ENCODE data around the gene HIVEP2.

HIVEP2 gene

DNA sequence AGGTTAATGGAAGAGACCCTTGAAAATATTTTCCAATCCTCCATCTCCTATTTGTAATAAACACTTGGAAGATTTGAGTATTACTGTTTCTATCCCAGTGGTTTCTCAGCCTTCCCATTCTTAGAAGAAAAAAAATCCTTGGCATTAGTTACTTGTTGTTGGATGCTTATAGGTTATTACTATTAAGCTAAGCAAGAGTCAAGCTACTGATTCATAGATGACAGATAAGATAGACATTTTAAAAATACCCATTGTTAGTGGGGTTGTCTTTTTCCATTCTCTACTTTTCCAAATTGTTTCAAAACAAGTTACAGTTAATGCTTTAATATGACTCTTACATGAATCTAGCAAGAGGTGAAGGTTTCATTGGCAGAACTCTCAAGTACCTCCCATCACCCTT is 158.5 kb downstream of the HIVEP2 start:
- DNase-seq (ENCODE audit: low read depth in 2 of 2) = no peak

DNA sequence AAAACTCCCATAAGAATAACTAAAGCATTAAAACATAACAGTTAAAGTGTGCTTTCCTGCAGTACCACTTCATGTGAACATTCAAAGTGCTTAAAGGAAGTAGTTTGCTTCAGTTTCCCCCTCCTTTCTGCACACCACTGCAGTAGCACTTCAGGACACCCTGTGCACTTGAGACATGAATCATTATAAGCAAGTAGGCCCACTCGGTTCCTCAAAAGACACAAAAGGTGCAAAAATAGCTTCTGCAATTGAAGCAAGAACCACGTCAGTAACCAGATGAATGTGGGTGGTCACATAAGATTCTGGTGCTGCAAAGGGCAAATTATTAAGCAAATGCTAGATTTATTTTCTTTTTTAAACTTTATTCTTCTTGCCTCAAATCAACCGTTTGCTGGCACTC is 160.6 kb downstream of the HIVEP2 start:
- no peak for DNase-seq (ENCODE audit: low read depth in 2 of 2)

DNA sequence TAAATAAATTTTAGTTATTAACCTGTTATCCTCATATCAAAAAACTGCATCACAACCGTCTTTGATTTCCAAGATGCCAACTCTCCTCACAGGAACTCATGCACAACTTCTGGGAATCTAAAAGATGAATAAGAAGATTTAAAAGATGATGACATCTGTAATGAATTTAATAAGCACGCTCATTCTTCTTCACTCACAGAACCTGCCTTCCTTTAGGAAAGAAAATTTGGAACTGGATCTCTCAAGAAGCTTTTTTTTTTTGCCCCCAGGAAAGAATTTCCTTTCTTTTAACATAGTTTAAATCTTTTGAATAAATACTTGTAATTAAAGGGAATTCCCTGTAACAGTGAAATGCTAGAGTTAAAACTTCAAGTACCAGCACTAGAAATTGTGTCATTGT is 161.5 kb downstream of the HIVEP2 start:
- DNase-seq (ENCODE audit: low read depth in 2 of 2) = no peak

DNA sequence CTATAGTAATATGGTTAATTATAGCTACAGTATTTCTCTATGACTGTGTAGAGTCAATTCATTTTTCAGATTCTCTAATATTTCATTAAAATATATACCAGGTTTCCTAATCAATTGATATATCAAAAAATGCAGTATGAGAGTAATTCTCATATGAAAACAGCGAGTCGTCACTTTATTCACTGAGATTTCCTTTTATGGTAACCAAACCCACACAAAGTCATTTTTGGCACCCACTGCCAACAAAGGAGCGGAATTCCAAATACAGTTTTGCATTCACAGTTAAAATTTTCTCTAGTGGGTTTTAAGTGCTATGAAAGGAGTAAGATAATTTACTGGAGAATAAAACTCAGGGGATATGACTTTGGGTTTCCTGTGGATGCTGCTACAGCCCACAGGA is 163.8 kb downstream of the HIVEP2 start:
- no peak for DNase-seq (ENCODE audit: low read depth in 2 of 2)

DNA sequence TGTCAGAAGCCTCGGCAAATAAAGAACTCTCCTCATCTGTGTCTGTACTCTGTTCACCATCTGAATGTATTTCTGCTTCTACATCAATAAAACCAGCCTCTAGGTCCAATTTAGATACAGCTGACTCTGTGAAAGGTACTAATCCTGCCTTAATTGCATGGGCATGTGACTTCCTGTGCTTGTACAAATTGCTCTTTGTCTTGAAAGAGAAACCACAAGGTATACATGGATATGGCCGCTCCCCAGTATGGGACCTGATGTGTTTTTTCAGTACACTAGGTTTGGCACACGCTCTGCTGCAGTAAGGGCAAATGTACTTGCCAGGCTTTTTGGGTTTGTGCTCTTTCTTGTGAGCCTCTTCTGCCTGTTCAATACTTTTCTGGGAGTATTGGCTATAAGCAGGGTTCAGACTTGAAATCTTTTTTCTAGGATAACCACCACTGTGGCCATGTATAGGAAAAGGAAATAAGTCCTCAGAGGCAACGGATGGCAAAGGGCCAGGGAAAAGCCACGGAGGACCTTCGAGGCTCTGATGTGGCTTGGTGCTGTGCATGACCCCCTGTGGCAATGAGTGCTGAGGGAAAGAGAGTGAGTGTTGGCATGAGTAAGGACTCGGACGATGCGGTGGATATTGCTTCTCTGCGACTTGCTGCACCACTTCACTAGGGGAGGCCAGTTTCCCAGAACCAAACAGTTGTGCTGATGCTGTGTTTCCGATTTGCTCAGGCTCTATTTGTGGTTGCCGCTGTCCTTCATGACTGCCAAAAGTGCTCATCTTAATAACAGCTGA is 170.9 kb downstream of the HIVEP2 start:
- DNase-seq (ENCODE audit: low read depth in 2 of 2) = no peak

DNA sequence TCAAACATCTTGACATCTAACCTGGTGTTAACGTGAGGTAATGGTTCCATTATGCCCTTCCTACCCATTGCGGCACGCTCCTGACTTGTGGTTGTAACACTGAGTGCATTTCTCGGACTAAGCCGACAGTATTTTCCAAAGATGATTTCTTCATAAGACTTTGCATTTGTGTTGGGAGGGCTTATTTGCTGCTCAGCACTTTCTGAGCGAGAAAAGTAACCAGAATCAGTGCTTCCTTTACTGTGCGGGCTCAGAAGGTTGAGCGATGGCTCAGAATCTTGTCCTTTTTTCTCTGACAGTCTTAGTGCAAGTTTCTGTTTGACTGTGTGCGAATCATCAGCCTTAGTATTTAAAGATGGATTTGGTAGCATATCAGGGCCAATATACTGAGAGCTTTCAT is 171.7 kb downstream of the HIVEP2 start:
- no peak for DNase-seq (ENCODE audit: low read depth in 2 of 2)

DNA sequence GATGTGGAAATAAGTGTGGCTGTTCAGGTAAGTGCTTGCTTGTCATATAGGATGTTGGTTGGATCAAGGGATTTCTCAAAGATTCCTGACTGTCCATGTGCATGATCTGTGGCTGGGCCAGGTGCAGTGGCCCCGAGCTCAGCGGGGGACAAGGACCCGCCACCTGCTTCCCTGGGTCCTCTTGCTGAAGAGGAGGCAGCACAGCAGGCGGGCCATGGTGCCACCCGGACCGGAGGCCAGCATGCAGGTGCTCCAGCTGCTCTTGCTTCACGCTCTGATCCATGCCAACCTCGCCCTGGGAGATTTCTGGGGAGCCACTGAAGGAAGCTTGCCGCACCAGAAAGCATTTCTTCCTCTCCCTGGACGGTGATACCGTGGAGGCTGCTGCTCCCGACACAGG is 173.8 kb downstream of the HIVEP2 start:
- DNase-seq (ENCODE audit: low read depth in 2 of 2) = no peak

DNA sequence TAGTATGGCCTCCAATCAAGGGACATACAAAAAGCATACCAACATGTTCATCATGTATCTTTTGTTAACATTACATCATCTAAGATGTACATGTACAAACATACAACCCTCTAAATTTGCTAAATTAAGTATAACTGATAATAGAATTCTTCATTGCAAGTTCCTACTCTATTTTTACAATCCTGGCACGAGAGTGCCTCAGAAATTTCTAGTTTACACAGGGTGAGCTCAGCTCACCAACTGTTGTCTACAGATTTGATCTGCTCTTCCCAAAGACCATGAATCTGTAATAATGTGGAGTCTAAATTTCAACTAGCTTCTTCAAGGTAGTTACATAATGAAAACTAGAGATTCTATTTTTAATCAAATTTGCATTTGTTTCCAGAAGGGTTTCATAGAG is 179.7 kb downstream of the HIVEP2 start:
- DNase-seq (ENCODE audit: low read depth in 2 of 2) = no peak

DNA sequence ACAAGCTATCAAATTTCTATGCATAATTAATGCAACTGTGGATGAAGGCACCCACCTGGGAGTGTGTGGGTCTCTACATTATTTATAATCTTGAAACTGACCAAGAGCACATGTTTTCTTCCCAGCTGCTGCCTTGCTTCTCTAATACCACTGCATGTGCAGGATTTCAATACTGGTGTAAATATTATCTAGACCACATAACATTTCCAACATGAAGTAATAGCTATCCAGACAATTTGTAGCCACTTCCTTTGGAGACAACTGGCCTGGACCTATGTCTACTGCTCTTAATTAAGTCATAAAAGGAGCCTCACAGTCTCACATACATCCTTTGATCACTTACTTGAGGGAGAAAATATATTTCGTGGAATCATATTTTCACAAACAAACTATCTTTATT is 180.7 kb downstream of the HIVEP2 start:
- no peak for DNase-seq (ENCODE audit: low read depth in 2 of 2)

DNA sequence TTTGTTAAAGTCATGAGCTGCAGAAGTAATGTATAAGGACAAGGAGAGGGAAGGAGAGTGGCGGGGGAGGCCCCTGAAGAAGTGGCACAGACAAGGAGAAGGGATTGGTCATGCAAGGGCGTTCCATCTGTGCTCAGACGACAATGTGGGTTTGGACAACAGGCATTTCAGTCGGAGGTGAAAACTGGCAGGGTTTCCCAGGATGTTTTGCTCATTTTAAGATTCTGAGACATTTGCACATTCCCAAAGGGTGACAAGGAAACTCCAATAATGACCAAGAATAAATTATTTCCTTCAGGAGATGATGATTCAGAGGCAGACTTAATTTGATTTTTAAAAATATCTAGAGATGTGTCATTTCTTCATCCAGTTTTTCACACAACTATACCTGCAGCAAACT is 181.8 kb downstream of the HIVEP2 start:
- no peak for DNase-seq (ENCODE audit: low read depth in 2 of 2)

DNA sequence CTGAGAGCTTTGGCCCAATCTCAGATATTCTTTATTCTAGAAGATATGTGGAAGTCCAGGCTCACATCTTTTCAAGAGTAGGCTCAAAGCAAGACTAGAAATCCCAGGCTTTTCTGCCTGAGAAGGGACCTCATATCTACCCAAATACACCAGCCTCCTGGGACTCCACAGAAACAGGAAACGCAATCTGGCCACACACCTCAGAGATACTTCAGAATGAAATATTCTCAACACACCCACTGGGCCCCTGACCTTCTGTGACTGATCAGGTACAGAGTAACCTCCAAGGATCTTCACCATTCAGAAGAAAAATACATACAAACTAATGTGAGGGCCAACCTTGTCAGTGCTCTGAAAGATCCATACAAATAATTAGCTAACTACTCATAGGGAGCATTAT is 183.2 kb downstream of the HIVEP2 start:
- DNase-seq (ENCODE audit: low read depth in 2 of 2) = no peak

DNA sequence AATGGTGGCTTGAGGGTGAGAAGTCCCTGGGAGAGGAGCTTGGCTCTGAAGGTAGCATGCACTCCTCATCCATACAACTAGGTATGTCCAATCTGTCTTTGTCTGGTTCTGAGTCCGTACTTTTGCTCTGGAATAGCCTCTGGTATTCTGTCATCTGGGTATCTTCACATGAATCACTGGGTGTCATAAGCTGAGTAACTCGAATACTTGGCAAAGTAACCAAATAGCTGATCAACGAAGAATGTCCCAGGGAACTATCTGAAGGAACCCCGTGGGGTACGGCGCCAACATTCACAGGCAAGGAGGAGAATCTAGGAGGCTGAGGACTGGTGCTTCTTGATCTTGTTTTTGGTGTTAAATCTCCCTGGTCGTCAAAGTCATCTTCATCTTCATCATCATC is 184.8 kb downstream of the HIVEP2 start:
- no peak for DNase-seq (ENCODE audit: low read depth in 2 of 2)

DNA sequence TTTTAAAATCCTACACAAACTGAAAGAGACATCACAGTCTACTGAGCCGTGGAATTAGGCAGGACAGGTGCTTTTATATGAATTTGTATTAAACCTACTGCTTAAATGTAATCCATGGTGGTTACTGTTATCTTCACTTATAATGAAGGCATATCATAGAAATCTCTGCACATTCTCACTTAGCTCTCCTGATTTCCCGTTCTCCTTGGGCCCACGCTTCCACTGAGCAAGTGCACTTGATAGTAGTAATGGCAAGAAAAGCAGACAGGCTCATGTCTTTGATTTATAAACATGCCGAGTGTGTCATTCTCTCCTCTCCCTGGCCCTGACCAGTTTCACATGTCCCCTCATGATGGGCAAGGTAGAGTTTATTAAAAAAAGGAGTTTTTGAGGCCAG is 186.3 kb downstream of the HIVEP2 start:
- DNase-seq (ENCODE audit: low read depth in 2 of 2) = no peak

DNA sequence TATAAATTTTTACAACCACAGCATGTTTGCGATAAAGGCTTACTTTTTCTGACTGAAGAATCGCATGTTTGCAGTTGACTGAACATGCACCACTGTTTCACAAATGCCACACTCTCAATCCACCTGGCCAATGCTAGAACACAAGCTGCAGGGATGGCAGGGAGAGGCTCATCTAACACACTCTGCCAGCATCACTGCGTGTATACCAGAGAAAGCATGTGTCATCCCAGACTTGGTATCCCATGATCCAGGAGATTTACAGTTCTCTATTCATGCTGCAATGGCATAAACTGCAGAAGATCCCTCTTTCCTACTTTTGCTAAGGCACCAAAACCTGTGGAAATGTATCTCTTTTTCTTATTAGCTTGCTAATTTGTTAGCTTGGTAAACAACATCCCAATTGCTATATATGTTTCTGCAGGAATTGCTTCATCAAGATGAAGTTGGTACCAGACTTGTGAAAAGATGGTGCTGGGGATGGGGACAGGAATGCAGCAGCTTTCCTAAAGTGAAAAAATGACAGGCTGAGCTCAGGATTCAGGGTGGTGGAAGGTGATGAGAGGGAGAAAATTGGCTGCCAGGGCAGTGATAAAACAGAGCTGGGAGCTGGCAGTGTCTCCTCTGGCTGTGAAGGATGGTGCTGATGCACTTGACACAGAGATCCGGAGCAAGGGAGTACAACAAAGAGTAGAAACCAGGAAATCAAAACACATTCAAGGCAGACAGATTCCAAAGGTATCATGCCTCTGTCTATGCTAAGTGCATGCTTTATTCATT is 186.9 kb downstream of the HIVEP2 start:
- DNase-seq (ENCODE audit: low read depth in 2 of 2) = no peak

DNA sequence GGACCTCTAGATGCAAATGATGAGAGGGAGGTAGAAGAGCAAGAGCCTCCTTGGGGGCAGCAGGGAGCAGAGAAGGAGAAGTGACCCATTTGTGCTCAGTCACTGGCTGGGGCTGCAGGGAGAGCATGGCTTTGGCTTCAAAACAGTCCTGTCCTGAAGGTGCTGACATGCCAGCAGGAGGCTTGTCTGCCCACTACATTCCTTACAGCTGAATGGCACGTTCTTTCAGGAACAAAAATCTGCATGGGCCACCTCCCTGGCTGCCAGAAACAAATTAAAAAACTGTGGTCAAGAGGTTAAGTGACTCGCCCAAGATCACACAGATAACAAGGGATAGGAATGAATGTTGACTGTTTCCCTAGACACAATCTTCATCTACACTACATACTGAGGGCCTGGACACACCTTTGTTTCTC is 188.8 kb downstream of the HIVEP2 start:
- no peak for DNase-seq (ENCODE audit: low read depth in 2 of 2)

DNA sequence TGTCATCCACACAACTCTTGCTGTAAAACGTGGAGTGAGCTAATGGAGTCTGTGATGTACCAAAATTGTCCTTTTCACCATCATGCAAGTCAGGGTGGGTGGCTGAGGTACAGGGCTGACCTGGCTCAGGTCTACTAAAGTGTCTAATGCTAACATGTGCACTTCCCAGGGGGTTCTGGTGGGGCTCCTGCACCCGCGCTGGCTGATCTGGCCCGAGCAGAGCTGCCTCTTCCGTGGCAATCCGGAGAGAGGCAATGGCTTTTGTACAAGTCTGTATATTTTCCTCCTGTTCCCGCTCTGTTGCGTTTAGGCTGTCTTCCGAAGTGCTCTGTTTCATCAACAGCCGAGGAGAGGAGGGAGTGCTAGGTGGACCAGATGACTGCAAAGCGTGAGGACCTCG is 191.8 kb downstream of the HIVEP2 start:
- DNase-seq (ENCODE audit: low read depth in 2 of 2) = no peak

DNA sequence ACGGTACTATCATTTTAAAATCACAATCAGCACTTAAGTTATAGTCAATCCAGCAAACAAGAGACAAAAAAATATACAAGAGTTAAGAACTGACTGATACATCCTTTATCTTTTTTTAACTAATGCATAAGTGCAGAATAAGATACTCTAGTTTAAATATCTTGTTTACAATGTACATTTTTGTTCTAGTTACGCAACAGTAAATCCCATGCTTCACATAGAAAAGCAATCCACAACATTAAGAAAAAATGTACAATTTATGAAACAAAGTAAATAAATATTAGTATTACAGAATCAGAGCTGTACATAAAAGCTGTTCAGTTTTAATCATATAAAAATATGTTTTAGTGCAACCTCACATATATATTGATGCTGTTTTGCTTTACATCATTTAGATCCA is 192.6 kb downstream of the HIVEP2 start:
- DNase-seq (ENCODE audit: low read depth in 2 of 2) = no peak

DNA sequence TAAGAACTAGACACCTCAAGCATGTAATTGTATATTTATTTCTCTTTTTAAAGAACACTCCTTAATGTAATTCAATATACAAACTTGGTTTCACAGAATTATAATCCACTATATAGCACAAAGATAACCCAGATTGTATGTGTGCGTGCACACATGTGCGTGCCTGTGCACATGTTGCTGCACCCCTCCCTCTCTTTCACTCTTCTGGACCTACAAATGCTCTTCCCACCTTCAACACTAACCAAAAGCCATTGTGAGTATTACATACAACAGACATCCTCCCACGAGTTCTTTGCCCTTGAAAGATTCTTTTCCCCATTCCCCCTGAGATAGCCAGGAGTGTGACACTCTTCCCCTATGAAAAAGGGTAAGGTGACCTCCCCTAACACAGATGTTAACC is 193.5 kb downstream of the HIVEP2 start:
- DNase-seq (ENCODE audit: low read depth in 2 of 2) = no peak

DNA sequence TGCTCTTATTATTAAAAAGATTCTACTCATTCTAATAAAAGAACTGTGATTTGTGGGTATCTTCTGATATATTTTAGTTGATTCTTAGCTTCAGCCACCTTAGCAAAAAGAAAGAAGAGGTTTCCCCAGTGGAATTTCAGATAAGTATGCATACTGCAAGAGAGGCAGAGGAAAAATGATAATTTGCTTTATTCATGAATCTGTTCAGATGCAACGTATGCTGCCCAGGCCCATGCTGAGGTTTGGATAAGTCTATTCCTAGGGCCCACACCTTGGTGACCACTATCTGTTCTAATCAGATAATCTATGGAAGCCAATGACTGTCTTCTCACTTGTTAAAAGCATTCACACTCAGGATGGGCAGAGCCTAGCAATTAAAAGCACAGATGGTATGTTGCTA is 194.0 kb downstream of the HIVEP2 start:
- no peak for DNase-seq (ENCODE audit: low read depth in 2 of 2)

DNA sequence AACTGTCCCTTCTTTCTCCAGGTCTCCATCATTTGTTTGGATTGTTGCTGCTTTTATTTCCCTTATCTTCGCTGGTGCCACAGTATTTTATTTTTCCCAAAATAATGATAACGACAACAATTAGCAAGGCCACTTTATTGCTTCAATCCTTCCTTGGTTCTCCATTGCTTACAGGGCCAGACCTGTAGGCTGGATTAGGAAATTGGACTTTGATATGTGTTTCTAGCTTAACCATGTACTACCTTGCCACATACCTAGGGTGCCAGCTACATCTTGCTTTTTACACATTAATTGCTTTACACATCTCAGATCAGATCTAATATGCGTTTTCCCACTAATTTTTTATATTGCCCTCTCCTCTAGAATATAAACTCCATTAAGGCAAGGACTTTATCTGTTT is 195.4 kb downstream of the HIVEP2 start:
- no peak for DNase-seq (ENCODE audit: low read depth in 2 of 2)

DNA sequence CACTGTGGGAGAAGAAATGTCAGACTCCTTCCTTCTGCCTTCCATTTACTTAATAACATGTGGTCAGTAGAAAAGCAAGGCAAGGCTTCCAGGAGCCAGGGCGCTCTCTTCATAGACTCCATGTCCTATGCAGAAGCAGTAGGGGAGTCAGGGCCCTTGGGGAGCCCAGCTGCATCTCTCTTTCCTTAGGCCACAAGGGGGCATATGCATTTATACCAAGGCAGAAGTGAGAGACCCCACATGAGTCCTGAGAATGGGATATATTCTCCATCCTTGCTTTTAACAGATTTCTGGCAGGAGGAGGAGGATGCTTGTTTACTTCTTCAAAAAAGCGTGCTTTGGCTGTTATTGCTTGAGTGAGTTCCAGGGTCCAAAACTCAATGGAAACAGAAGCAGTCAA is 198.5 kb downstream of the HIVEP2 start:
- no peak for DNase-seq (ENCODE audit: low read depth in 2 of 2)

DNA sequence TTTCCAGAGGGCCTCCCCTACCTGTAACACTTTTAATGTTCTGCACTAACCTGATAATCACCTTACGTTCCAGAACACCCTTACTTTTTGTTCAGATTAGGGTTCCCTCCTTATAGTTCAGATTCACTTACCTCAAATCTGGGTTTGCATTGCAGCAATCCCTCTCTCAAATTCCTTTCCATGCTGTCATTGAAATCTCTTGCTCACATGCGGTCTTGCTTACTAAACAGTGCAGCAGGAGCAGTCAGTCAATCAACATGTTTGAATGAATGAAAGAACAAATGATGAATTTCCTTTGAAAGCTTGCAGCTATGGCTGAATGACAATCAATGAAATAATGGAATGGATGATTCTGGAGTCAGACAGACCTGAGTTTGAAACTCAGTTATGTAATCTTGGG is 200.1 kb downstream of the HIVEP2 start:
- DNase-seq (ENCODE audit: low read depth in 2 of 2) = no peak

DNA sequence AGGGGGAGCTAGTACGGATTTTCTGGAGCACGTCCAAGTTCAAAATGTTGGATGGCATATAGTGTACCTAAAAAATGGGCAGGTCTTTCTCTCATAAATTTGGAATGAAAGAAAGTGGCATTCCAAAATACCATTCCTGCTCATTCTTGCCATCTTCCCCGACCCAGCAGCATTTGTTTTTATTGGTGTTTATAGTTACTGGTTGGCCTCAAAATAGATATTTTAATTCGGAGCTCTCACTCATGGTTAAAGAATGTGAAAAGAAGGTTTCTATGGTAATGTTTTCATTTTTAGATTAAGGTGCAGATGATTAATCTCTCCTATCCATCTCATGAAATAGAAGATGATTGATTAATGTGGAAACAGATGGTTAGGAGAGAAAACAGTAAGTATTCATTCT is 204.5 kb downstream of the HIVEP2 start:
- DNase-seq (ENCODE audit: low read depth in 2 of 2) = no peak

DNA sequence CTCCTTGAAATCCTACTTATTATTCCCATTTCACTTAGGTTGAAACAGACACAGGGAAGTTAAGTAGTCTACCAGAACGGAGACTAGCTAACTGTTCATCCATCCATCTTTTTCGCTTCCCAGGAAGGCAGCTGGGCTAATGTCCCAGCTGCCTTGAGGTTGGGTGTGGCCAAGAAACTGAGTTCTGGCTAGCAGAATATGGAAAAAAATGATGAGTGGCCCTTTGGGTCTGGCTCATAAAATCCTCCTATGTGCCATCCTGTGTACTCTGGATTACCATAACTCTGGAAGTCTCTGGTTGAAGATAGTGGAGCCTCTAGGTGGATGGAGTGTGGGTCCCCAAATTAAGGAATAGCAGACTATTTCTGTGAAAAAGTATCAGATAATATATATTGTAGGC is 206.2 kb downstream of the HIVEP2 start:
- DNase-seq (ENCODE audit: low read depth in 2 of 2) = no peak

Measured in stimulated activated CD8-positive, alpha-beta memory T cell treated with anti-CD3 and anti-CD28 coated beads, Interleukin-2, amount 100 ng/mL, for 48 hours (primary cell).